ENCODE data around the gene GNG8.
A peak's percentile ranks its signal among the peaks of the same experiment; 100 is the strongest.

Gene GNG8

DNA sequence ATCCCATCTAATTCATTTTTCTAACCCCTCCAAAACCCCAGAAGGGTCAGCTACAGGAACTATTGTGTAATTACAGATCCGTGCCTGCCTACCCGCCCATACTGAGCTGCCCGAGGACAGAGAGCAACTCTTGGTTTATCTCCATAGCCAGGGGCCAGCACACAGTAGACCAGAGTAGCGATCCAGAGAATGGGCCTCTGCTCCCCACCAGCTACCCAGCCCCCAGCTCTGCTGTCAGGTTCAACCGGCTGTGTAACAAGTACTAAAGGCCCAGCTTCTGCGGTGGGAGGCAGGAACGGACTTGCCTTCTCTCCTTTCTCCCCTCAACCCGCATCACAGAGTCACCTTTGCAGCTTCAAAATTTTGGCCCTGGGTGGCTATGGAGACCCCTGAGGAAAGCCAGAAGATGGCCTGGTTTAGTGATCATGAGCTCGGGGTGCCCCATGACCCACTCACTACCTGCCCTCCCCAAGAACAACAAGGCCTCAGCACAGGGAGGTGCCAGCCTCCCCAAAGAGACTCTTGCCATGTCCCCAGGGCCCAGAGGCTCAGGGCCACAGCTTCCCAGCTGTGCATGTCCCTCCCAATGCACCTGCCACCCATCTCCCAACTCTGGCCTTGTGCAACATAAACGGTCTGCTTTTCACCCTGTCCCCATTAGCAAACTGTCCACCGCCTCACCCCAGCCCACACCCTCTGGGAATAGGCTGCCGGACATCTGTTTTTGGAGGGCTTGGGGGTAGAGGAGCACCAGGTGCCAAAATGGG, 29.1 kb downstream of the GNG8 start:
- no peaks in the 10 kb centered on the region for H3K27me3 ChIP-seq (ENCODE audit: insufficient read depth, low read length)
- peaks cover 52% of the 10 kb centered on the region for H3K36me3 ChIP-seq (ENCODE audit: insufficient read depth, low read length)
- WGBS, result 93% methylated on average over 12 of the region's 12 CpGs
- no peak overlapping the region for H3K4me3 ChIP-seq (ENCODE audit: low read length)
- H3K9ac ChIP-seq (ENCODE audit: low read depth, low read length), result no peak overlapping the region
- no peak overlapping the region for H3K27ac ChIP-seq (ENCODE audit: low read depth, low read length)
- H3K9me3 ChIP-seq (ENCODE audit: insufficient read depth, low read depth, low read length), result no peaks in the 10 kb centered on the region
- H3K4me1 ChIP-seq (ENCODE audit: insufficient read depth, low read length), result peaks cover 12% of the 10 kb centered on the region; the same call in 1 of the 2 replicates

DNA sequence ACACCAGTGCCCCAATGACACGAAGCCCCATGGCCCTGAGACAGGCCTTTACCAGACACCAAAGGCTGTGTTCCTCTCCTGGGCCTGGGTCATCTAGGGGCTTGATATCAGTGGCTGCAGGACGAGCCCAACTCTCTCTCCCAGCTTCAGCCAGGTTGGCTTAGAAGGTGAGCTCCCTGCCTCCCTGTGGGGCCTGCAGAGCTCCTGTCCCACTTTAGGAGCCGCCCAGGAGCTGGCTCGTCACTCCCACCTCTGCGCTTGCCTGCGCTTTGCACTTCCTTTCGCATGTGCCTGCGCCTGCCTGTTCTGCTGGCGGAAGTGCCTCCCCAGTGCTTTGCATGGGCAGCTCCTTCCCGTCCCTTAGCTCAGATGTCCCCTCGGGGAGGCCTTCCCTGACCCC, 30.0 kb downstream of the GNG8 start:
- H3K9me3 ChIP-seq (ENCODE audit: insufficient read depth, low read depth, low read length), result no peaks in the 10 kb centered on the region
- no peaks in the 10 kb centered on the region for H3K27me3 ChIP-seq (ENCODE audit: insufficient read depth, low read length)
- H3K36me3 ChIP-seq (ENCODE audit: insufficient read depth, low read length), result peaks cover 52% of the 10 kb centered on the region
- WGBS, result 93% methylated on average over 11 of the region's 11 CpGs
- H3K4me3 ChIP-seq (ENCODE audit: low read length), result no peak overlapping the region
- peaks cover 12% of the 10 kb centered on the region; the same call in 1 of the 2 replicates for H3K4me1 ChIP-seq (ENCODE audit: insufficient read depth, low read length)
- H3K27ac ChIP-seq (ENCODE audit: low read depth, low read length), result no peak overlapping the region
- H3K9ac ChIP-seq (ENCODE audit: low read depth, low read length), result no peak overlapping the region

DNA sequence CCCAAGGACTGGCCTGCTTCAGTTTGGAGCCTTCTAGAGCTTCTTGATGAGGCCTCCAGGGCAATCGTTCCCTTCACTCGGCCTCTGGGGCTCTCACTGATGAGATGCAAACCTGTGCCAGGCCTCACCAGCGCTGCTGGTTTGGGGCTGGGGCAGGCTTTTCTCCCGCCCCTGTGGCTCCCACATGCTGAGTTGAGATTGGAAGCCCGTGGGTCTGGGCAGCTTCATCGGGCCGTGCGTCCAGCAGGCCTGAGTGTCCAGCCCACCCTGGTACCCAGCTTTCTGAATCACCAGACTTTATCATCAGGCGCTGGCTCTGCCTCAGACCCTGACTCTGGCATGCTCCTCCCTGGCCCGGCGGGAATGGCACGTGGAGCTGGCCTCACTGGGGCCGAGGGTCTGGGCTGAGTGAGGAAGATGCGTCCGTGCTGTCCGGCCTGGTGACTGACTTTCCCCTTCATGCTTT, 30.6 kb downstream of the GNG8 start:
- WGBS, result 93% methylated on average over 16 of the region's 16 CpGs
- Histone ChIP-seq H3K27me3 (ENCODE audit: insufficient read depth, low read length) (no peaks in the 10 kb centered on the region), H3K9me3 (ENCODE audit: insufficient read depth, low read depth, low read length) (no peaks in the 10 kb centered on the region), H3K4me3 (ENCODE audit: low read length) (no peak overlapping the region), H3K36me3 (ENCODE audit: insufficient read depth, low read length) (peaks cover 48% of the 10 kb centered on the region), H3K27ac (ENCODE audit: low read depth, low read length) (no peak overlapping the region), H3K4me1 (ENCODE audit: insufficient read depth, low read length) (peaks cover 12% of the 10 kb centered on the region; the same call in 1 of the 2 replicates), H3K9ac (ENCODE audit: low read depth, low read length) (no peak overlapping the region)

DNA sequence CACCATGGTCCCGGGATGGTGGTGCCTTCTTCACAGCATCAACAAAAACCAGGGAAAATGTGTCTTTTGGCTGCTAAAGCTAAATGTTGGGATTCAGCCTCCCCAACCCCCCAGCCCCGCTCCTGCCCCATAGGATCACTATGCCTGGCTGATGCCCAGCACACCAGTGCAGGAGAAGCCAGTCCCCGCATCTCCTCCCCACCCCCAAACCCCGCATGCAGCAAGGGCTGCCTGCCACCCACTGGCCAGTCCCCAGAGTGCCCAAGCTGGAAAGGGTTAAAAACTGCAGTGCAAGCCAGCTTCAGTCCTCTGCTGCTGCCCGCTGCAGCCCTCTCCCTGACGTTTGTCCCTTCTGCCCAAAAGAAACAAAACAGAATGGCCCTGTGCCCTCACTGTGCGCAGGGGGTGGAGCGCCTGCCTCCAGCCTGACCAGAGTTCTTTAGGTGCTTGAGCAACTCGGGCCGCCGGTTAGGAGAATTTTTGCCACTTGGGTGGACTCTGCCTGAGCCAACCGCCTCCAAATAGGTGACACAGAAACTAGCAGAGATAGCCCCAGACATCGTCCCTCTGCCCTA, 31.1 kb downstream of the GNG8 start:
- Histone ChIP-seq H3K4me1 (ENCODE audit: insufficient read depth, low read length) (peaks cover 12% of the 10 kb centered on the region; the same call in 1 of the 2 replicates), H3K36me3 (ENCODE audit: insufficient read depth, low read length) (peaks cover 45% of the 10 kb centered on the region), H3K27ac (ENCODE audit: low read depth, low read length) (no peak overlapping the region), H3K9ac (ENCODE audit: low read depth, low read length) (no peak overlapping the region), H3K4me3 (ENCODE audit: low read length) (no peak overlapping the region), H3K9me3 (ENCODE audit: insufficient read depth, low read depth, low read length) (no peaks in the 10 kb centered on the region), H3K27me3 (ENCODE audit: insufficient read depth, low read length) (no peaks in the 10 kb centered on the region)
- WGBS, result 87% methylated on average over 13 of the region's 13 CpGs

DNA sequence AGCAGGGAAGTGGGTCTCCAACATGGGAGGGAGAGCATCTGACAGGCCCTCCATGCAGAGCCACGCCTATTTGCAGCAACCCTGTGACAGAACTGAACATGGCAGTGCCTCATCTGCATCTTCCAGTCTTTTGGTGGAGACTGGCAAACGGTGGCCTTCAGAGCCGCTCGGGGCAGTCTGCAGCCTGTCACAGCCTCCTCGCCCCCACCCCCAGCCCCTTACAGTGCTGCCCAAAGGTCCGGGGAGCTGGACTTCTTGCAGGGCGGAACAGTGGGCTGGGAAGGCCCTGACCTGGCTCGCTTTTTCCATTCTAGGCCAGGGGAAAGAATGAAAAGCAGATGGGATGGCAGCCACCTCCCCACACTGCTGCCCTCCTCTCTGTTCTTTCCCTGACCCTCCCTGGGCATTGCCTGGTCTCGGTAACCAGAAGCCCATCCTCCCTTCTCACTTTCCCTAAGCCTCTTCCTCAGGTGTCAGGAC, 32.2 kb downstream of the GNG8 start:
- H3K4me1 ChIP-seq (ENCODE audit: insufficient read depth, low read length), result peaks cover 12% of the 10 kb centered on the region; the same call in 1 of the 2 replicates

DNA sequence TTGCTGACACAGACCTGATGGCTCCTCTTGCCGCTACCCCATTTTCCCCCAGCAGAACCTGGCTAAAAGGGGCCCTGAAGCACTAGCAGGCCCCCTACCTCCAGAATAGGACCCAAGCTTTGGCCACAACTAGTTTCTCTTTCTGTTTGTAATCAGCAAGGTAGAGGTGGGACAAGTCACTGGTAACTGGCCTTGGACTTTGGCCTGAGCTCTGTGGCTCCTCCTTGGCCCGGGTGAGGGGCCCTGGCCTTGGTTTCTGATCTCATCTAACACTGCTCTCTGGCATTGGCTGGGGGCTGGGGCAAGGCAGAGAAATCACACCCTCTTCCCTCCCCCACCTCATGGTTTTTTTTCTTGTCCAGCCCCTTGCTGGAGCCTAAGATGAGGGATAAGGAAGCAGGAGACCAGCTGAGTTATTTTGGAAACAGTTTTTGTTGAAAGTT, 32.8 kb downstream of the GNG8 start:
- Histone ChIP-seq H3K4me3 (ENCODE audit: low read length) (peak overlapping the region; percentile 73; the same call in 1 of the 2 replicates), H3K9me3 (ENCODE audit: insufficient read depth, low read depth, low read length) (0 out of 2 replicates have a peak, but pooled peaks cover 3% of the 10 kb centered on the region), H3K36me3 (ENCODE audit: insufficient read depth, low read length) (peaks cover 28% of the 10 kb centered on the region), H3K4me1 (ENCODE audit: insufficient read depth, low read length) (peaks cover 12% of the 10 kb centered on the region; the same call in 1 of the 2 replicates), H3K9ac (ENCODE audit: low read depth, low read length) (no peak overlapping the region; the same call in 1 of the 2 replicates), H3K27ac (ENCODE audit: low read depth, low read length) (no peak overlapping the region), H3K27me3 (ENCODE audit: insufficient read depth, low read length) (no peaks in the 10 kb centered on the region)
- WGBS, result 59% methylated on average over 2 of the region's 2 CpGs

More for the DNA sequence above, 32.2 kb downstream of the GNG8 start:
- H3K9ac ChIP-seq (ENCODE audit: low read depth, low read length), result no peak overlapping the region
- 85% methylated on average over 9 of the region's 9 CpGs for WGBS
- no peaks in the 10 kb centered on the region for H3K27me3 ChIP-seq (ENCODE audit: insufficient read depth, low read length)
- peaks cover 34% of the 10 kb centered on the region for H3K36me3 ChIP-seq (ENCODE audit: insufficient read depth, low read length)
- H3K9me3 ChIP-seq (ENCODE audit: insufficient read depth, low read depth, low read length), result 0 out of 2 replicates have a peak, but pooled peaks cover 3% of the 10 kb centered on the region
- no peak overlapping the region for H3K27ac ChIP-seq (ENCODE audit: low read depth, low read length)
- H3K4me3 ChIP-seq (ENCODE audit: low read length), result no peak overlapping the region

DNA sequence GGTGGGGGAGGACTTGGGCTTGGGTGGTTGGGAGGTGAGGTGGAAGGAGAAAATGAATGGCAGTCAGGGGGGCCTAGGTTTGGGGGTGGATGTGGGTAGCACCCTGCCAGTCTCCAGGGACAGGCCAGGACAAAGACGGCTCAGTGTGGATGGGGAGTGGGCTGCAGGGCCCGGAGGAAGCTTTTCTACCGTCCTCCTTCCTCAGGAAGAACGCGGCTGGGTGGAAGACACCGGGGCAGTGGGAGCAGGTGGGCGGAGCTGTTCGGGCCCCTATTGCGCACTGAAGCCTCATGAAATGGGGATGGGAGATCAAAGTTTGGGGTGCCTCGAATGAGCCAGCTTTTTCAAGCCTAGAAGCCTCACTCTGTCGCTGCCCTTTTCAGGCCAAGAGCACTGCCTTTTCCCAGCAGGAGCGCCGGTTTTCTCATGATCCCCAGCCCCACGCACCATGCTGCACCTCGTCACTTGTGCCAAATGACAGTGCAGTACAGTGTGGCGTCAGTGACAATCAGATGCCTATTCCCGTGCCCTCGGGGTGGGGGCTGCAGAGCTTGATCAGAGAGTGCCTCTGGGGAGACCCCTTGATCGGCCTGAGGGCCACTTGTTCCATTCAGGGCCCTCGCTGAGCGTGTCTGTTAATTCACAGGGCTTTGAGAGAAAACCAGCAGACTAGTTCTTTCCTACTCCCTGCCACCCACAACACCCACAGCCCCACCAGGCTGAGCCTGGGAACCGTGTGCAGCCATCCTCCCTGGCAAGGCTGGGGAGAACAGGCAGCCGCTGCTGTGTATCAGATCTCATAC, 33.4 kb downstream of the GNG8 start:
- H3K4me1 ChIP-seq (ENCODE audit: insufficient read depth, low read length), result peaks cover 12% of the 10 kb centered on the region; the same call in 1 of the 2 replicates
- H3K27ac ChIP-seq (ENCODE audit: low read depth, low read length), result no peak overlapping the region

DNA sequence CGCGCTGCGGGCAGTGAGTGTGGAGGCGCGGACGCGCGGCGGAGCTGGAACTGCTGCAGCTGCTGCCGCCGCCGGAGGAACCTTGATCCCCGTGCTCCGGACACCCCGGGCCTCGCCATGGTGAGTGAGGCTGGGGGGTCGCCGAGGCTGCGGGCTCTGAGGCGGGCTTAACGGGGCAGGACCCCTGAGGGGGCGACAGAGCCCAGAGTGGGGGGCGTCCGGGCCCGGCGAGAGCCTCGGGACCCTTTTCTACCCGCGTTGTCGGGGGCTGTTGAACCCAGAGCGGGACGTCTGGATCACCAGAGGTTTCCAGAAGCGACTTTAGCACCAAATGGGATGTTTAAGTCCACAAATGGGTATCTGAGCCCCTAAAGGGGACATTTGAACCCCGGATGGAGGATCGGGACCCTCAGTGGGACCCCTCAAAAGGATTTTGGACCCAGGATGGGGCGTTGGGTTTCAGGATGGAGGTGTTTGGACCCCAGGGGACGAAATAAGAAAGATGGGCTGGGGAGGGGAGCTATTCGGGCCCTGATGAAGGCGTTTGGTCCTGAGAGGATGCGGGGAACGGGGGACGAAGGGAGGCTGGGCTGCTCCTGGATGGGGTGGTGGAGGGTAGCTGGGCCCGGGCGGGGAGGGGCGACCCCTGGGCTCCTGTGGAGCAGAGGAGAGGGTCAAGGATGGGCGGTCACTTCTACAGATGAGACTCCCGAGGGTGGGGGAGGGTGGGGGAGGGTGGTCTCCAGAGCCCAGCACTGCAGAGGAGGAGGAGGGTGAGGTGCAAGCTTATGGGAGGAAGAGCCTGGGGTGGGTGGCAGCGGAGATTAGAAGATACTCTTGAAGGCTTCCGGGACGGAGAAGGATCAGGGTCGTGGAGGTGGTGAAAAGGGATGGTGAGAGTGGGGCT, 34.4 kb downstream of the GNG8 start, which contains the start of gene CALM3:
TSS of gene CALM3 (plus strand) at position 13 of the 907 bp plus-strand sequence. CDS start at position 118, 105 bp downstream.
- peak within 1 kb of the TSS; percentile 98 for H3K27ac ChIP-seq (ENCODE audit: low read depth, low read length)
- no peaks in the 10 kb centered on the region for H3K27me3 ChIP-seq (ENCODE audit: insufficient read depth, low read length)
- peak within 1 kb of the TSS; percentile 99 for H3K9ac ChIP-seq (ENCODE audit: low read depth, low read length)
- H3K36me3 ChIP-seq (ENCODE audit: insufficient read depth, low read length), result peaks cover 12% of the 10 kb centered on the region
- H3K4me3 ChIP-seq (ENCODE audit: low read length), result peak within 1 kb of the TSS; percentile 73
- peaks cover 12% of the 10 kb centered on the region; the same call in 1 of the 2 replicates for H3K4me1 ChIP-seq (ENCODE audit: insufficient read depth, low read length)
- H3K9me3 ChIP-seq (ENCODE audit: insufficient read depth, low read depth, low read length), result 0 out of 2 replicates have a peak, but pooled peaks cover 3% of the 10 kb centered on the region
- WGBS, result under 1% methylated on average over 51 of the region's 51 CpGs

More for the DNA sequence above, 33.4 kb downstream of the GNG8 start:
- Histone ChIP-seq H3K27me3 (ENCODE audit: insufficient read depth, low read length) (no peaks in the 10 kb centered on the region), H3K9me3 (ENCODE audit: insufficient read depth, low read depth, low read length) (0 out of 2 replicates have a peak, but pooled peaks cover 3% of the 10 kb centered on the region), H3K36me3 (ENCODE audit: insufficient read depth, low read length) (peaks cover 22% of the 10 kb centered on the region), H3K4me3 (ENCODE audit: low read length) (peak overlapping the region; percentile 73), H3K9ac (ENCODE audit: low read depth, low read length) (peak overlapping the region; percentile 99; the same call in 1 of the 2 replicates)
- 44% methylated on average over 23 of the region's 23 CpGs for WGBS

DNA sequence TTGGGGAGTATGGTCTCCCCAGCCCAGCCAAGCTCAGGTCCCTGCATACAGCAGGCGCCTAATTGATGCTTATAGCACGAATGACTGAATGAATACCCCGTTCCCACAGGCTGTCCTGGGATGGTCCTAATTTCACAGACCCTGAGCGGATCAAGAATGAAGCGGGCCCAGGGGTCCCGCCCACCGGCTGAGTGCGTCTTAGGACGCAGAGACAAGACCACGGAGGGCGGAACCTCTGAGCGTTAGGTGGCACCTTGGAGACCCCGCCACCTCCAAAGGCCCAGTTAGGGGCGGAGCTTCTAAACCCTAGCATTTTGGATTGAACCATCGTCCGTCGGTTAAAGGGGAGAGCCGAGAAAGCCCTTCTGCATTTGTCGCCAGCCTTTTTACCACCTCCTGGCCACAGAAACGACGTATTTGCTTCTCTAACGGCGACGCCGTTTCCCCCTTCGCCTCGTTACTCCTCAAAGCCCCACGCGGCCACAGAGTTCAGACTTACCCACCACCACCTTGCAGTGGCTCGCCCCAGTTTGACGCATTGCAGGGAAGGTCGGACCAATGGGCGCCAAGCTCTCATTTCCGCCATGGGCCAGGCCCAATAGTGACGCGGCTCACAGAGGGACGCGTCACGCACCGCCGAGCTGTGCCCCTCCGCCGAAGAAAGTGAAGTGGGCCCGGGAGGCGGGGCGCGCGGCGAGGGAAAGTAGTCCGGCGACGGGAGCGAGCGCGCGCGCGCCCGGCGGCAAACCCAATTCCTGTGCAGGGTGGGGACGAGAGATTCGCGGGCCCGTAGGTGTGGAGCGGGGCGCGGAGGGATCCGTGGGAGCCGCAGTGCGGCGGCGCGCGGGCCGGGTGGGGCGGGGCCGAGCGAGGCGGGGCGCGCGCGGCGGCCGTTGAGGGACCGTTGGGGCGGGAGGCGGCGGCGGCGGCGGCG, 35.4 kb downstream of the GNG8 start:
- Histone ChIP-seq H3K9me3 (ENCODE audit: insufficient read depth, low read depth, low read length) (0 out of 2 replicates have a peak, but pooled peaks cover 3% of the 10 kb centered on the region), H3K4me1 (ENCODE audit: insufficient read depth, low read length) (peaks cover 12% of the 10 kb centered on the region; the same call in 1 of the 2 replicates), H3K27ac (ENCODE audit: low read depth, low read length) (peak overlapping the region; percentile 98), H3K27me3 (ENCODE audit: insufficient read depth, low read length) (no peaks in the 10 kb centered on the region), H3K36me3 (ENCODE audit: insufficient read depth, low read length) (peaks cover 3% of the 10 kb centered on the region), H3K4me3 (ENCODE audit: low read length) (peak overlapping the region; percentile 73), H3K9ac (ENCODE audit: low read depth, low read length) (peak overlapping the region; percentile 99)
- 2% methylated on average over 93 of the region's 93 CpGs for WGBS
